H1 (cell line): Measurements from ENCODE around the gene DEDD2. TPM values are rescaled to one million over a fixed set of nuclear protein-coding genes. Genes with fewer than 3 reads are reported as not detected.

ENCODE experiments used
- CTCF ChIA-PET: fragments of 300-600 bp; sonication (Branson Sonifier 250); formaldehyde crosslinking; loops from one replicate; lab custom pipeline; 2021; ENCODE audit not compliant: partially characterized antibody; lab: Charles Lee
- POLR2A ChIA-PET: fragments of 300-600 bp; sonication (Branson Sonifier 250); formaldehyde crosslinking; loops from one replicate; lab custom pipeline; 2021; ENCODE audit warnings: inconsistent platforms; ENCODE audit not compliant: partially characterized antibody; lab: Charles Lee
- DNase-seq, 2 experiments: peaks; one replicate each; pipeline versions ENCODE4 v3.0.0 to v3.0.0-alpha.2; 2010 to 2022; ENCODE audit warnings: low spot score in 2 of 2, low read depth in 1 of 2, mixed read lengths in 1 of 2
- FAIRE-seq: peaks from 2 replicates; lab custom pipeline; 2011; peaks lifted over from hg19 to GRCh38; lab: Jason Lieb, UNC
- H2AFZ ChIP-seq: 2 replicates; pipeline ENCODE4 v1.8.1; 2012; ENCODE audit warnings: low read length, inconsistent platforms
- H2AK5ac ChIP-seq: 2 replicates; pipeline ENCODE4 v1.6.1; 2013; ENCODE audit warnings: low read depth, low read length
- H2BK120ac ChIP-seq: replicated peaks from 2 replicates; pipeline ENCODE3; 2013; ENCODE audit warnings: low read depth, low read length, inconsistent platforms
- H2BK12ac ChIP-seq: 2 replicates; pipeline ENCODE4 v1.6.1; 2013; ENCODE audit warnings: low read depth, low read length
- H2BK15ac ChIP-seq: 2 replicates; pipeline ENCODE4 v1.6.1; 2013; ENCODE audit warnings: low read length
- H2BK20ac ChIP-seq: 2 replicates; pipeline ENCODE4 v1.6.1; 2013; ENCODE audit warnings: low read length
- H2BK5ac ChIP-seq: 2 replicates; pipeline ENCODE4 v1.6.1; 2013; ENCODE audit warnings: low read depth, low read length
- H3K14ac ChIP-seq: 2 replicates; pipeline ENCODE4 v1.6.1; 2013; ENCODE audit warnings: inconsistent platforms; ENCODE audit not compliant: insufficient read length
- H3K18ac ChIP-seq: 2 replicates; pipeline ENCODE4 v1.6.1; 2013; ENCODE audit warnings: low read length; ENCODE audit errors: extremely low read depth
- H3K23ac ChIP-seq: 2 replicates; pipeline ENCODE4 v1.6.1; 2013; ENCODE audit warnings: inconsistent platforms; ENCODE audit not compliant: insufficient read length
- H3K23me2 ChIP-seq: 2 replicates; pipeline ENCODE4 v1.6.1; 2013; ENCODE audit warnings: low read depth, low read length
- H3K27ac ChIP-seq: 2 replicates; pipeline ENCODE4 v1.6.1; 2011; ENCODE audit warnings: low read depth, low read length, inconsistent platforms
- H3K27me3 ChIP-seq, 4 experiments: replicated peaks in 1 of 4; 1 replicate in 1 of 4; 2 replicates in 3 of 4; pipeline versions ENCODE4 v1.6.1 to v1.8.1; 2011 to 2013; ENCODE audit warnings: low read length in 3 of 4, mild to moderate bottlenecking in 3 of 4, inconsistent platforms in 2 of 4, mixed read lengths in 2 of 4, moderate library complexity in 1 of 4; ENCODE audit not compliant: control insufficient read depth in 3 of 4, insufficient read depth in 3 of 4; ENCODE audit errors: extremely low read depth in 1 of 4
- H3K36me3 ChIP-seq, 4 experiments: 2 replicates each; pipeline versions ENCODE4 v1.6.1 to v1.8.1; 2011 to 2013; ENCODE audit warnings: mild to moderate bottlenecking in 4 of 4, low read length in 3 of 4, moderate library complexity in 2 of 4, control low read depth in 1 of 4, inconsistent platforms in 1 of 4; ENCODE audit not compliant: insufficient read depth in 4 of 4, control insufficient read depth in 2 of 4
- H3K4ac ChIP-seq: replicated peaks from 2 replicates; pipeline ENCODE3; 2013; ENCODE audit warnings: low read length, low read depth, mixed read lengths, inconsistent platforms; ENCODE audit not compliant: insufficient read length
- H3K4me1 ChIP-seq, 4 experiments: replicated peaks in 1 of 4; 1 replicate in 1 of 4; 2 replicates in 3 of 4; pipeline versions ENCODE4 v1.6.1 to v1.8.1; 2011 to 2013; ENCODE audit warnings: low read length in 3 of 4, inconsistent platforms in 2 of 4, mixed read lengths in 1 of 4; ENCODE audit not compliant: insufficient read depth in 4 of 4, control insufficient read depth in 3 of 4
- H3K4me2 ChIP-seq, 2 experiments: 2 replicates each; pipeline versions ENCODE4 v1.6.1 to v1.8.1; 2011 to 2013; ENCODE audit warnings: low read depth in 2 of 2, low read length in 2 of 2, control low read depth in 1 of 2, inconsistent platforms in 1 of 2, mild to moderate bottlenecking in 1 of 2; ENCODE audit not compliant: insufficient read depth in 1 of 2
- H3K4me3 ChIP-seq, 4 experiments: fragments of 200-600, 300-600 bp in 1 of 4; sonication (generic), shearing (Covaris generic), sonication (Bioruptor Twin) in 1 of 4; 2 replicates each; pipeline versions ENCODE4 v1.5.1 to v1.8.1; 2011 to 2016; ENCODE audit warnings: low read length in 4 of 4, low read depth in 3 of 4, control low read depth in 2 of 4, inconsistent platforms in 2 of 4, mild to moderate bottlenecking in 2 of 4, mixed read lengths in 1 of 4, moderate library complexity in 1 of 4; ENCODE audit not compliant: insufficient read depth in 2 of 4; ENCODE audit errors: extremely low read depth in 1 of 4
- H3K56ac ChIP-seq: replicated peaks from 2 replicates; pipeline ENCODE3; 2013; ENCODE audit warnings: low read depth, mild to moderate bottlenecking, mixed read lengths, low read length, inconsistent platforms; ENCODE audit not compliant: insufficient read length
- H3K79me1 ChIP-seq: 2 replicates; pipeline ENCODE4 v1.6.1; 2013; ENCODE audit warnings: low read depth, low read length, control low read depth
- H3K79me2 ChIP-seq, 2 experiments: 2 replicates each; pipeline versions ENCODE4 v1.6.1 to v1.8.1; 2012 to 2013; ENCODE audit warnings: low read length in 2 of 2, mild to moderate bottlenecking in 2 of 2, inconsistent platforms in 1 of 2; ENCODE audit not compliant: insufficient read depth in 2 of 2, control insufficient read depth in 1 of 2
- H3K9ac ChIP-seq, 4 experiments: replicated peaks in 1 of 4; 1 replicate in 1 of 4; 2 replicates in 3 of 4; pipeline versions ENCODE4 v1.6.1 to v1.8.1; 2011 to 2013; ENCODE audit warnings: low read depth in 3 of 4, low read length in 3 of 4, control low read depth in 2 of 4, mild to moderate bottlenecking in 2 of 4, moderate library complexity in 2 of 4, inconsistent platforms in 1 of 4; ENCODE audit errors: extremely low read depth in 1 of 4
- H3K9me3 ChIP-seq, 2 experiments: 2 replicates each; pipeline versions ENCODE4 v1.6.1 to v1.8.1; 2012 to 2013; ENCODE audit warnings: mild to moderate bottlenecking in 2 of 2, moderate library complexity in 2 of 2, control low read depth in 1 of 2, inconsistent platforms in 1 of 2, low read depth in 1 of 2, low read length in 1 of 2, mixed read lengths in 1 of 2; ENCODE audit not compliant: insufficient read depth in 2 of 2
- H4K20me1 ChIP-seq, 2 experiments: replicated peaks in 1 of 2; 2 replicates each; pipeline versions ENCODE3 to v1.8.1; 2011 to 2013; ENCODE audit warnings: inconsistent platforms in 2 of 2, low read length in 2 of 2, mild to moderate bottlenecking in 1 of 2; ENCODE audit not compliant: insufficient read depth in 2 of 2, control insufficient read depth in 1 of 2
- H4K5ac ChIP-seq: 2 replicates; pipeline ENCODE4 v1.6.1; 2013; ENCODE audit warnings: low read length, low read depth, mixed read lengths, inconsistent platforms; ENCODE audit not compliant: insufficient read length
- H4K8ac ChIP-seq: 2 replicates; pipeline ENCODE4 v1.8.0; 2013; ENCODE audit warnings: mild to moderate bottlenecking, moderate library complexity, low read length, inconsistent platforms; ENCODE audit not compliant: insufficient read depth; ENCODE audit errors: extremely low read depth
- H4K91ac ChIP-seq: replicated peaks from 2 replicates; pipeline ENCODE3; 2013; ENCODE audit warnings: low read length, mixed read lengths, inconsistent platforms; ENCODE audit not compliant: insufficient read length
- CHD1 ChIP-seq: IDR thresholded peaks from 2 replicates; pipeline ENCODE4 v1.6.1; 2012; ENCODE audit warnings: low read depth, low read length, improper control_type of control experiment
- EZH2 ChIP-seq: fragments of 200-600 bp; sonication (generic); IDR thresholded peaks from 2 replicates; pipeline ENCODE4 v1.7.1; 2012; ENCODE audit warnings: low read depth, mild to moderate bottlenecking, moderate library complexity, low read length, inconsistent platforms; ENCODE audit not compliant: severe bottlenecking
- RAD21 ChIP-seq, 2 experiments: IDR thresholded peaks in 1 of 2; conservative IDR thresholded peaks in 1 of 2; 2 replicates each; pipeline ENCODE4 v1.6.1; 2011; ENCODE audit warnings: low read depth in 2 of 2, low read length in 2 of 2, improper control_type of control experiment in 1 of 2, inconsistent platforms in 1 of 2, mild to moderate bottlenecking in 1 of 2, moderate library complexity in 1 of 2
- SUZ12 ChIP-seq: fragments of 200-600 bp; sonication (generic); IDR thresholded peaks from 2 replicates; pipeline ENCODE4 v1.6.1; 2012; ENCODE audit warnings: mild to moderate bottlenecking, inconsistent platforms, low read length, moderate library complexity, mixed read lengths
- TAF1 ChIP-seq: IDR thresholded peaks from 2 replicates; pipeline ENCODE4 v1.6.1; 2011; ENCODE audit warnings: mild to moderate bottlenecking, low read depth, low read length
- TBP ChIP-seq: IDR thresholded peaks from 2 replicates; pipeline ENCODE4 v1.6.1; 2011; ENCODE audit warnings: low read depth, low read length, improper control_type of control experiment
- WGBS, 2 experiments: shearing (Covaris generic) in 1 of 2; methylation state at CpG; one replicate each; pipeline versions ENCODE4 v1.1.6 to v1.1.7; 2013 to 2015; ENCODE audit warnings: low lambda C conversion rate in 2 of 2, mixed read lengths in 2 of 2, inconsistent platforms in 1 of 2, low coverage in 1 of 2, missing lambda C conversion rate in 1 of 2; ENCODE audit not compliant: insufficient replicate concordance in 2 of 2, insufficient coverage in 1 of 2, insufficient read length in 1 of 2; ENCODE audit errors: extremely low coverage in 1 of 2, missing lambda C conversion rate in 1 of 2; 5-methylcytosine and 5-hydroxymethylcytosine counted together
- polyA plus RNA-seq, 7 experiments: library from polyadenylated mRNA; depleted of rRNA in 3 of 7; stranded (reverse) in 5 of 7; unstranded in 2 of 7; fragments of >200 nt in 5 of 7; fragments of 200-250 nt in 2 of 7; gene quantifications; 1 replicate in 5 of 7; 2 replicates in 1 of 7; 4 replicates in 1 of 7; pipeline versions ENCODE4 v1.2.1 to v1.2.3, GENCODE V29; 2011 to 2013; ENCODE audit warnings: missing spikeins in 2 of 7, mixed read lengths in 2 of 7
- total RNA-seq: library from RNA; stranded (reverse); fragmentation: NEBNext Ultra II Directional; extraction: Animal tissue kit (Norgen Biotek cat#: 25700); gene quantifications from 2 replicates; pipeline ENCODE4 v1.2.1, GENCODE V29; 2021

Gene DEDD2
- total and polyA plus RNA-seq, 2 of the 8 experiments (the other 6 are each of a cell fraction or from before 2014, with no cell fraction given) = 37.8 to 65.0 TPM

GRCh38 chr19:42245231-42245630 is 27.8 kb upstream of the DEDD2 start:
- Histone ChIP-seq H3K4me3 (0 out of 8 replicates have a peak overlapping the region, but pooled peaks of 1 of the 4 experiments have one; percentile 11), H2BK5ac (peak overlapping the region; percentile 61; the same call in 1 of the 2 replicates), H3K27ac (no peak overlapping the region), H2BK120ac (no peak overlapping the region), H3K27me3 (no peaks in the 10 kb centered on the region), H3K4me2 (peak overlapping the region; percentile 55 to 66; a peak in 3 of 4 replicates), H4K8ac (peak overlapping the region; percentile 73; the same call in 1 of the 2 replicates), H4K20me1 (peaks cover 3 to 7% of the 10 kb centered on the region in 2 experiments), H3K9ac (no peak overlapping the region), H2AFZ (no peak overlapping the region), H3K14ac (no peak overlapping the region), H2BK15ac (no peak overlapping the region), H3K4ac (no peak overlapping the region), H3K36me3 (peaks cover 0 to 19% (median 4%) of the 10 kb centered on the region in 4 experiments; a peak in 4 of 8 replicates), H2AK5ac (no peak overlapping the region), H3K18ac (no peak overlapping the region), H3K9me3 (no peaks in the 10 kb centered on the region), H3K23me2 (peaks cover 7% of the 10 kb centered on the region), H3K79me1 (peaks cover 5% of the 10 kb centered on the region; the same call in 1 of the 2 replicates), H3K23ac (no peak overlapping the region), H2BK20ac (peak overlapping the region; percentile 92; the same call in 1 of the 2 replicates), H3K56ac (no peak overlapping the region), H4K91ac (no peak overlapping the region), H3K4me1 (peaks cover 2 to 14% (median 4%) of the 10 kb centered on the region in 4 experiments), H3K79me2 (peaks cover 0 to 18% of the 10 kb centered on the region in 2 experiments; a peak in 2 of 4 replicates), H2BK12ac (peak overlapping the region; percentile 39; the same call in 1 of the 2 replicates), H4K5ac (no peak overlapping the region)
- ChIA-PET POLR2A (interaction anchor here (0.8 to 7.0 kb wide), 14 partner anchors 10 to 151 kb away, joined by 3 to 68 read pairs (median 4); partner anchors contain the start of gene ERF), CTCF (interaction anchor here (1.0 to 11.8 kb wide), 24 partner anchors 8 to 152 kb away, joined by 3 to 260 read pairs (median 6); partner anchors contain the start of gene ERF)
- 94% methylated on average over 10 of the region's 10 CpGs; no CpG with 5 or more reads in 1 of the 2 experiments for WGBS, 2 experiments
- FAIRE-seq = no peak
- no peak for DNase-seq
- no peak for TF ChIP-seq TAF1
- TF ChIP-seq SUZ12 = no peak
- TF ChIP-seq TBP = no peak
- peak; percentile 12 for TF ChIP-seq EZH2
- TF ChIP-seq CHD1 = no peak
- no peak for TF ChIP-seq RAD21 (IDR thresholded peaks at IDR 0.05 in 1 of 2, conservative IDR thresholded peaks at IDR 0.05 in 1 of 2; ENCODE audit: low read depth in 2 of 2, low read length in 2 of 2)
